Breast epithelium (tissue), 4 donors: Measurements from ENCODE around the gene MIB2. TPM values are rescaled to one million over a fixed set of nuclear protein-coding genes. Genes with fewer than 3 reads are reported as not detected.

Experiments used
- DNase-seq, 2 donors: peaks; one replicate each; pipeline ENCODE4 v3.0.0-alpha.2; 2019; ENCODE audit warnings: low spot score in 2 of 2
- H3K27ac ChIP-seq, 2 donors: fragments of 200-600 bp; sonication (generic) in 1 of 2; one replicate each; pipeline ENCODE4 v1.5.1; 2016 to 2019; ENCODE audit warnings: mild to moderate bottlenecking in 1 of 2
- H3K27me3 ChIP-seq, 2 donors: fragments of 200-600 bp; sonication (generic) in 1 of 2; one replicate each; pipeline versions ENCODE4 v1.5.1 to v1.6.0; 2017 to 2019; ENCODE audit warnings: control low read depth in 1 of 2, mild to moderate bottlenecking in 1 of 2
- H3K36me3 ChIP-seq: fragments of 200-600 bp; one replicate; pipeline ENCODE4 v1.5.1; 2019
- H3K4me1 ChIP-seq, 2 donors: fragments of 200-600 bp; sonication (generic); one replicate each; pipeline ENCODE4 v1.5.1; 2016 to 2019; ENCODE audit warnings: control low read depth in 1 of 2
- H3K4me3 ChIP-seq, 3 donors: fragments of 200-600 bp; sonication (generic); 1 replicate in 2 of 3; 2 replicates in 1 of 3; pipeline ENCODE4 v1.5.1; 2016 to 2019; ENCODE audit warnings: mild to moderate bottlenecking in 3 of 3, moderate library complexity in 2 of 3
- H3K9me3 ChIP-seq, 2 donors: fragments of 200-600 bp; sonication (generic) in 1 of 2; one replicate each; pipeline ENCODE4 v1.5.1; 2016 to 2019; ENCODE audit warnings: control low read depth in 1 of 2
- CTCF ChIP-seq, 3 donors: fragments of 450-650 bp; IDR thresholded peaks; one replicate each; pipeline ENCODE4 v1.5.1; 2016 to 2017; ENCODE audit warnings: antibody characterized with exemption in 3 of 3, mild to moderate bottlenecking in 3 of 3, moderate library complexity in 3 of 3
- POLR2A ChIP-seq: fragments of 450-650 bp; IDR thresholded peaks from one replicate; pipeline ENCODE4 v1.6.1; 2016; ENCODE audit warnings: antibody characterized with exemption, mild to moderate bottlenecking, moderate library complexity
- POLR2AphosphoS5 ChIP-seq, 3 donors: sonication (generic); formaldehyde crosslinking; IDR thresholded peaks; one replicate each; pipeline ENCODE4 v1.6.1; 2017; ENCODE audit warnings: antibody characterized with exemption in 3 of 3
- intact Hi-C: fragments of 100-400 bp; cut with DNase I; formaldehyde crosslinking; loops from one replicate; pipeline ENCODE4 v1.15.1; 2023; ENCODE audit warnings: low total_unique reads
- total RNA-seq, 3 donors: library from RNA; depleted of rRNA; stranded (reverse); fragments of >200 nt; gene quantifications; one replicate each; pipeline ENCODE4 v1.1.0, GENCODE V29; 2016

Gene MIB2
- total RNA-seq, 3 donors from 2014 or later: 32.0 to 69.5 (median 48.9) TPM

DNA sequence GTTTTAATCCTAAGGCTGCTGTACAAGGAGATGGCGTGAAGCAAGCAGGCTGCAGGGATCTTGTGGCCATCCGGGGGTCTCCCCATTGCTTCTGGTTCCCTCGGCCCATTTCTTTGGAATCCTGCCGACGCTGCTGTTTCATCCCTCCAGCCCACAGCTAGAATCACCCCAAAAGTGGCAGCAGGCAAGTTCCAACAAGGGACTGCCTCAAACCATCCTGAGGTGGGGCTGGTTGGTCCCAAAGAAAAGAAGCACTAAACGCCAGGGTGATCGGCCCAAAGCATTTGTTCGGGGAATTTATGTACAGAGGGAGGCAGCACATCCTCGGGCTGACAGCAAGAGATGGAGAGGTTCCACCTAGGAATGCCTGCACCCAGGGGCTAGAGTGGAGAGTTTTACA is 4.5 kb upstream of the MIB2 start:
- no peak for DNase-seq
- no peaks in the 10 kb centered on the region for H3K9me3 ChIP-seq
- H3K4me3 ChIP-seq: peak overlapping the region in 1 of 3 donors; percentile 19
- no peaks in the 10 kb centered on the region for H3K36me3 ChIP-seq
- no peak for TF ChIP-seq CTCF (IDR thresholded peaks at IDR 0.05)
- no peak for TF ChIP-seq POLR2A
- no peak for TF ChIP-seq POLR2AphosphoS5 (IDR thresholded peaks at IDR 0.05)
- H3K4me1 ChIP-seq: peaks cover 7 to 8% of the 10 kb centered on the region in 2 donors
- H3K27ac ChIP-seq: peak overlapping the region; percentile 21 to 68
- intact Hi-C loops: no loop called here
- no peaks in the 10 kb centered on the region for H3K27me3 ChIP-seq

DNA sequence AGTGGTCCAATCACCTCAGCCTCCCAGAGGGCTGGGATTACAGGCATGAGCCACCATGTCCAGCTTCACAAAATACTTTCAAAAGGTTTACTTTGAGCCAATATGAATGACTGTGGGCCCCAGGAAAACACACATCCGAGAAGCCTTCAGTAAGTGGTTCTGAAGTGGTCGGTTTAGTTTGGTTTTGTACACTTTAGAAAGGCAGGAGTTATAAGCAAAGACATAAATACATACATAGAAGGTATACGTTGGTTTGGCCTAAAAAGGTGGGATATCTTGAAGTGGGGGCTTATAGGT is 3.2 kb upstream of the MIB2 start:
- Histone ChIP-seq H3K36me3 (no peaks in the 10 kb centered on the region), H3K4me3 (no peak overlapping the region), H3K27ac (peak overlapping the region in 1 of 2 donors; percentile 62), H3K9me3 (no peaks in the 10 kb centered on the region), H3K4me1 (peaks cover 13 to 15% of the 10 kb centered on the region in 2 donors), H3K27me3 (no peaks in the 10 kb centered on the region)
- no peak for TF ChIP-seq CTCF (IDR thresholded peaks at IDR 0.05)
- intact Hi-C loops: no loop called here
- no peak for DNase-seq

DNA sequence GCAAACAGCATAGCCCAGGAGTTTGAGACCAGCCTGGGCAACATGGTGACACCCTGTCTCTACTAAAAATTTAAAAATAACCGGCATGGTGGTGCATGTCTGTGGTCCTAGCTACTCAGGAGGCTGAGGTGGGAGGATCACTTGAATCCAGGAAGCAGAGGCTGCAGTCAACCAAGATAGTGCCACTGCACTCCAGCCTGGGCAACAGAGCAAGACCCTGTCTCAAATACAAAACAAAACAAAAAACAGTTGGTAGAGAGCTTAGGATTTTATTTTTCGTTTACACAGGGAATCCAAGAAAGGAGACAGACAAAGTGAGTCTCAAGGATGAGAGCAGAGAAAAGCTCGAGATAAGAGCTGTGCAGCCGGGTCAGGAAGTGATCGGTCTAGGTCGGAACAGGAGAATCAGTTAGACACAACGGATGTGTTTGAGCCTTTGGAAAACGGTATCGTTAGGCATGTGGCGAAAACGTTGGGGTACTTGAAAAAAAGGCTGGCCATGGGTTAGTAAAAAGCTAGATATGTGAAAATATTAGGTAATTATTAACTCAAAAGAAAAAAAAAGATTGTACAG is 1.7 kb upstream of the MIB2 start:
- intact Hi-C loops: no loop called here

DNA sequence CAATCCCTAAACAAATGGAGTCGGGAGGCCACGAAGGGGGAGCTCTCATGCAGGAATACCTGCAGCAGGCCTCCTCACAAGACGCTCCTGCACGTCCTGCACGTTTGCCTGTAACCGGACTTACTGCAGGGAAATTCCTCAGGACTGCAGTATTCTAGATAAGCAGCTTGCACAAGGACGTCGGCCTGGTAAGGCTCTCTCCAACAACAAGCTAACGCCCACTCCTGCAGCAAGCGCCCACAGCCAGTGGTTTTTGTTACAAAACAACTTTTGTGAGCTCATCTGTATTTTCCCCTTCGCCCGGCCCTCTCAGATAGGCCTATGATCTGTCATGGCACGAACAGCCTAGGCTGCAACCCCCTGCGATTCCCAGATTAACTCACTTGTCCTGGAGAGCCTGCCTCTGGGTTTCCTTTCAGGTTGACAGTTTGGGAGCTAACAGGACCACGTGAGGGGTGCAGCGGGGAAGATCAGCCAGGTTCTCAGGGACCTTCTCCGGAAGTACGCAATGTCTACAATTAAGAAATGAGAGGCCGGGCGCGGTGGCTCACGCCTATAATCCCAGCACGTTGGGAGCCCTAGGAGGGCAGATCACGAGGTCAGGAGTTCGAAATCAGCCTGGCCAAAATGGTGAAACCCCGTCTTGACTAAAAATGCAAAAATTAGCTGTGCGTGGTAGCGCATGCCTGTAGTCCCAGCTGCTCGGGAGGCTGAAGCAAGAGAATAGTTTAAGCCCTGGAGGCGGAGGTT is 921 bp upstream of the MIB2 start:
- H3K4me3 ChIP-seq: peak overlapping the region; percentile 75 to 97 (median 96)
- peak overlapping the region; percentile 96 to 100 for H3K27ac ChIP-seq
- peaks cover 14 to 19% of the 10 kb centered on the region in 2 donors for H3K4me1 ChIP-seq
- intact Hi-C loops: no loop called here
- no peaks in the 10 kb centered on the region for H3K36me3 ChIP-seq
- H3K9me3 ChIP-seq: no peaks in the 10 kb centered on the region
- no peaks in the 10 kb centered on the region for H3K27me3 ChIP-seq
- TF ChIP-seq POLR2AphosphoS5 (IDR thresholded peaks at IDR 0.05): no peak
- TF ChIP-seq POLR2A: no peak
- no peak for TF ChIP-seq CTCF (IDR thresholded peaks at IDR 0.05)
- DNase-seq: no peak

More for the DNA sequence above, 1.7 kb upstream of the MIB2 start:
- TF ChIP-seq CTCF (IDR thresholded peaks at IDR 0.05) (no peak), POLR2A (no peak), POLR2AphosphoS5 (IDR thresholded peaks at IDR 0.05) (no peak)
- H3K4me1 ChIP-seq: peaks cover 14 to 19% of the 10 kb centered on the region in 2 donors
- H3K27me3 ChIP-seq: no peaks in the 10 kb centered on the region
- no peak for DNase-seq
- H3K4me3 ChIP-seq: peak overlapping the region in 2 of 3 donors; percentile 75 to 96
- H3K9me3 ChIP-seq: no peaks in the 10 kb centered on the region
- H3K27ac ChIP-seq: no peak overlapping the region
- no peaks in the 10 kb centered on the region for H3K36me3 ChIP-seq

DNA sequence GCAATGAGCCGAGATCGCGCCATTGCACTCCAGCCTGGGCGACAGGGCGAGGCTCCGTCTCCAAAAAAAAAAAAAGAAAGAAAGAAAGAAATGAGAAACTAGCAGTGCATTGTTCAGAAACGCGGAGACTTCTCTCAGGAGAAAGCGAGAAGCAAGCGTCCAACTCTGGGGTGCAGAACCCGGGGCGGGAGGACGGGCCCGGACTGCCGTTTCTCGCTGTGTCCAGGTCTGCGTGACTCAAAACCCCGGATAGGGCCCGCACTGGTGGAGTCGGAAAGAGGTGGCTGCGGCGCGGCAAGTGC is 395 bp upstream of the MIB2 start:
- intact Hi-C loops: no loop called here
- H3K4me3 ChIP-seq: peak overlapping the region; percentile 75 to 97 (median 96)
- peak overlapping the region; percentile 96 to 100 for H3K27ac ChIP-seq
- no peaks in the 10 kb centered on the region for H3K9me3 ChIP-seq
- no peak for DNase-seq
- no peaks in the 10 kb centered on the region for H3K27me3 ChIP-seq
- TF ChIP-seq POLR2AphosphoS5 (IDR thresholded peaks at IDR 0.05) (no peak), POLR2A (no peak), CTCF (IDR thresholded peaks at IDR 0.05) (no peak)
- no peaks in the 10 kb centered on the region for H3K36me3 ChIP-seq
- peaks cover 14 to 19% of the 10 kb centered on the region in 2 donors for H3K4me1 ChIP-seq
